ENCODE results near the gene LRRC32. TPM values are rescaled to one million over a fixed set of nuclear protein-coding genes. Genes with fewer than 3 reads are reported as not detected.
A peak's percentile ranks its signal among the peaks of the same experiment; 100 is the strongest.

LRRC32 gene
- total RNA-seq, 2 experiments from 2014 or later, result 4.7 to 5.7 TPM

DNA sequence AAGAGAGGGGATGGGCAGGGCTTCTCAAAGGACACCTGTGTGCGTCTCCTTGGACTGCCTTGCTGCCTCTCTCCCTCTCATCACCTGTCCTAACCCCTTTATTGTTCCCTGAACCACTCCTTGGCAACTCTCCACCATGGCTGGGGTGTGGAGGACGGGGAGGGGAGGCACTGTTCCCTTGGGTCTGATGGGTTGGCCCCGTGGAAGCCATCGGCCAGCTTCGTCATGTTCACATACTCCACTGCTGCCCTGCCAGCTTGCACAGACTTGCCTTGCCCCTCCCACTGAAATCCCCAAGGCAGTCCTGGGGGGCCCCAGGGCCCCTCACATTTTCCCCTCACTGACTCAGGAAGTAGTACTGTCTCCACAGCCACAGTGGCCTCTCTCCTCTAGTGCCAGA lies 36.1 kb upstream of the LRRC32 start:
- H3K9me3 Mint-ChIP-seq (ENCODE audit: low read depth), result peaks cover 3% of the 10 kb centered on the region
- intact Hi-C loops (cut with DNase I, micrococcal nuclease), result no loop called here
- H3K36me3 Mint-ChIP-seq (ENCODE audit: low read depth), result no peaks in the 10 kb centered on the region
- no peaks in the 10 kb centered on the region for H3K4me1 Mint-ChIP-seq
- no peak overlapping the region for H3K27ac Mint-ChIP-seq
- H3K27me3 Mint-ChIP-seq, result peaks cover 3% of the 10 kb centered on the region
- DNase-seq (no peak), ATAC-seq (no peak)
- POLR2A ChIA-PET, result no interaction called here
- CTCF ChIA-PET, result interaction anchor here (0.6 to 1.9 kb wide), 4 partner anchors 9 to 127 kb away, joined by 3 to 7 read pairs (median 4); no protein-coding TSS in a partner anchor
- no peak overlapping the region for H3K4me3 Mint-ChIP-seq

DNA sequence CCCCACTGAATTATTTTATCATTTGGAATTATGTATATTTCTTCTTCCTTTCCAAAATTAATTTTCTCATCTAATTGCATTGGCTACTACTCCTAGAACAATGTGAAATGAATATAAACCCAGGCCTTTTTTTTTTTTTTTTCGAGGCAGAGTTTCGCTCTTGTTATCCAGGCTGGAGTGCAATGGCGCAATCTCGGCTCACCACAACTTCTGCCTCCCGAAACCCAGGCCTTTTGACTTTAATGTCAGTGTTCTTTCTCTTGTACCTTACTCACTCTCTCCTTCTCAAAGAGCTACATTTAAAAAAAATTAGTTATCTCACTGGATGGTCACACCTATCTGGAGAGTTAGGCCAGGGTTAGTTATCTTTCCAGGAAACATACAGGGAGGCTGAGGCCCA lies 35.3 kb upstream of the LRRC32 start:
- intact Hi-C loops (cut with DNase I, micrococcal nuclease), result no loop called here
- POLR2A ChIA-PET, result interaction anchor here (0.5 kb wide), 1 partner anchor 132 kb away, joined by 3 read pairs; no protein-coding TSS in a partner anchor
- Mint-ChIP-seq H3K4me1 (no peaks in the 10 kb centered on the region), H3K4me3 (no peak overlapping the region), H3K27ac (no peak overlapping the region), H3K9me3 (ENCODE audit: low read depth) (peaks cover 3% of the 10 kb centered on the region), H3K27me3 (peaks cover 3% of the 10 kb centered on the region), H3K36me3 (ENCODE audit: low read depth) (no peaks in the 10 kb centered on the region)
- DNase-seq, result no peak
- ATAC-seq, result no peak
- CTCF ChIA-PET, result interaction anchor here (0.6 to 1.9 kb wide), 3 partner anchors 8 to 16 kb away, joined by 3 to 7 read pairs (median 3); no protein-coding TSS in a partner anchor

DNA sequence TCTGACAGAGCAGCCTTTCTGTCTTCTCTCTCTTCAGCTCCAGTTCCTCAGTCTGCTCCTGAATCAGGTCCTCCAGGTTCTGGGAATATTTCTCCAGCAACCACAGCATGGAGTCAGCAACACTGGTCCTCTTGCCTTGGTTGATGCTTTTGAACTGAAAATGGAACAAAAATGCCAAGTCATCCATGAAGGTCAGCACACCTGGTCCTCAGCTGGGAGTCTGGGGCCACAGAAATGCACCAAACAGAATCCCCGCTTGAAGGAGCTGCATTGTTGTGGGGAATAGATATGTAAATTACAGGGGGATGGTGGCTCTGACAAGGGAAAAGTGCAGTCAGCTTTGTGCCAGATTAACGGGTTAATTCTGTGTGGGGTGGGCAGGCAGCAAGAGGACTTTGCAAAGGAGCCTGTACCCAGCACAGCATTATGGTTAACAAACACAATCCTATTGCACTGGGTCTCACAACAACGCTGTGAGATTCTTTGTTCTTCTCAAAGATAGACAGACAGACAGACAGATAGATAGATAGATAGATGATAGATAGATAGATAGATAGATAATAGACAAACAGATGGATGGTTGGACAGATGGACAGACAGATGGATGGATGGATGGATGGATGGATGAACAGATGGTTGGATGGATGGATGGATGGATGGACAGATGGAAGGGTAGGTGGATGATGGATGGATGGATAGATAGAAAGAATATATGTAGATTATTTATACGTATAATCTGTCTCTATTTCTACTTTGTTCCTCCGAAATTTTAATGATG lies 33.8 kb upstream of the LRRC32 start:
- no peak for ATAC-seq
- ChIA-PET POLR2A (no interaction called here), CTCF (interaction anchor here (1.0 to 1.8 kb wide), 2 partner anchors 11 to 17 kb away, joined by 4 to 5 read pairs; no protein-coding TSS in a partner anchor)
- Mint-ChIP-seq H3K36me3 (ENCODE audit: low read depth) (no peaks in the 10 kb centered on the region), H3K4me3 (no peak overlapping the region), H3K27ac (no peak overlapping the region), H3K9me3 (ENCODE audit: low read depth) (peaks cover 3% of the 10 kb centered on the region), H3K4me1 (peaks cover 4% of the 10 kb centered on the region), H3K27me3 (peaks cover 3% of the 10 kb centered on the region)
- intact Hi-C loops (cut with DNase I, micrococcal nuclease), result no loop called here
- DNase-seq, result no peak

DNA sequence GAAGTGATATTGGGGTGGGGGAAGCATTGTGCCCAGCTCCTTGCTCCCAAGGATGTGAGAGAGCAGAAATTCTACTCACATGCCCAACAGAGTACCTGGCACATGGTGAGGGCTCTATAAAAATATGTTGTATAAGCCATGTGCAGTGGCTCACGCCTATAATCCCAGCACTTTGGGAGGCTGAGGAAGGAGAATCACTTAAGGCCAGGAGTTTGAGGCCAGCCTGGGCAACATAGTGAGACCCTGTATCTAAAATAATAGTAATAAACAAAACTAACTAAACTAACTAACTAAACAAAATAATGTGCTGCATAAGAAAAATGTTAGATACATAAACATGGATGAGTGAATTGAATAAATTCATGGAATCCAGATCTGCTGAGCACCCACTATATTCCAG lies 33.2 kb upstream of the LRRC32 start:
- peaks cover 4% of the 10 kb centered on the region for H3K4me1 Mint-ChIP-seq
- ATAC-seq (no peak), DNase-seq (no peak)
- no peaks in the 10 kb centered on the region for H3K36me3 Mint-ChIP-seq (ENCODE audit: low read depth)
- no peak overlapping the region for H3K4me3 Mint-ChIP-seq
- POLR2A ChIA-PET, result no interaction called here
- intact Hi-C loops (cut with DNase I, micrococcal nuclease), result no loop called here
- CTCF ChIA-PET, result interaction anchor here (1.2 to 1.8 kb wide), 2 partner anchors 12 to 18 kb away, joined by 4 to 5 read pairs; no protein-coding TSS in a partner anchor
- peaks cover 3% of the 10 kb centered on the region for H3K9me3 Mint-ChIP-seq (ENCODE audit: low read depth)
- peaks cover 3% of the 10 kb centered on the region for H3K27me3 Mint-ChIP-seq
- H3K27ac Mint-ChIP-seq, result no peak overlapping the region

DNA sequence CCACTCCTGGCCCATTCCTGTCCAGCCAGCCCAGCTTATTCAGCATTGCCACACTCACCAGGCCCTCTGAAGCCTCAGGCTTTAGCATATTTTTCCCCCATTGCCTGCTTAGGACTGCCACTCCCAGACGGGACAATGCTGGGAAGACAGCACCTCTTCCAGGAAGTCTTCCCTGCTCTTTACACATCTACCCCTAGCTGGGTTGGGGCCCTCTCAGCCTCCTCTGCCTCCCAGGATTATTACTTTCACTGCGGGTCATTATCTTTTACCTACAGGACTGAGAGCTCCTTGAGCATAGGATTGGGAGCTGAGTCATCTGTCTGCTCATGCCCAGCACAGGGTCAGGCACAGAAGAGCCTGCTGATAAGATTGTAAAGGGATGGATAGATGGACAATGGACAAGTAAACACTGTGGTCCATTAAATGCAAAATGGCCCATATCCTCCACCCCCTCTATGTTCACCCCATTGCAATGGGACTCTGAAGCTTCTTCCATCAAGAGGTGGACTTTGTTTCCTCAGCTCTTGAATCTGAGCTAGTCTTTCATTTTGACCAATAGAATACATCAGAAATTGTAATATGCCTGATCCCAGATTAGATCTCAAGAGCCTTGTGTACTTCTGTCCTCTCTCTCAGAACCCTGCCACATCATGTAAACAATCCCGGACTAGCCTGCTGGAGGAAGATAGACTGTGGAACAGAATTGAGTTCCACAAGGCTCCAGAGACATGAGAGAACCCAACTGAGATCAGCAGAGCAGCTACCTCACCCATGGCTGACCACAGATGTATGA lies 32.0 kb upstream of the LRRC32 start:
- H3K27me3 Mint-ChIP-seq, result peaks cover 3% of the 10 kb centered on the region
- H3K4me1 Mint-ChIP-seq, result peaks cover 4% of the 10 kb centered on the region
- peaks cover 3% of the 10 kb centered on the region for H3K9me3 Mint-ChIP-seq (ENCODE audit: low read depth)
- intact Hi-C loops (cut with DNase I, micrococcal nuclease), result no loop called here
- H3K4me3 Mint-ChIP-seq, result no peak overlapping the region
- CTCF ChIA-PET, result interaction anchor here (1.2 to 1.8 kb wide), 2 partner anchors 13 to 19 kb away, joined by 4 to 5 read pairs; no protein-coding TSS in a partner anchor
- no peaks in the 10 kb centered on the region for H3K36me3 Mint-ChIP-seq (ENCODE audit: low read depth)
- no peak overlapping the region for H3K27ac Mint-ChIP-seq
- POLR2A ChIA-PET, result no interaction called here
- ATAC-seq (no peak), DNase-seq (no peak)

DNA sequence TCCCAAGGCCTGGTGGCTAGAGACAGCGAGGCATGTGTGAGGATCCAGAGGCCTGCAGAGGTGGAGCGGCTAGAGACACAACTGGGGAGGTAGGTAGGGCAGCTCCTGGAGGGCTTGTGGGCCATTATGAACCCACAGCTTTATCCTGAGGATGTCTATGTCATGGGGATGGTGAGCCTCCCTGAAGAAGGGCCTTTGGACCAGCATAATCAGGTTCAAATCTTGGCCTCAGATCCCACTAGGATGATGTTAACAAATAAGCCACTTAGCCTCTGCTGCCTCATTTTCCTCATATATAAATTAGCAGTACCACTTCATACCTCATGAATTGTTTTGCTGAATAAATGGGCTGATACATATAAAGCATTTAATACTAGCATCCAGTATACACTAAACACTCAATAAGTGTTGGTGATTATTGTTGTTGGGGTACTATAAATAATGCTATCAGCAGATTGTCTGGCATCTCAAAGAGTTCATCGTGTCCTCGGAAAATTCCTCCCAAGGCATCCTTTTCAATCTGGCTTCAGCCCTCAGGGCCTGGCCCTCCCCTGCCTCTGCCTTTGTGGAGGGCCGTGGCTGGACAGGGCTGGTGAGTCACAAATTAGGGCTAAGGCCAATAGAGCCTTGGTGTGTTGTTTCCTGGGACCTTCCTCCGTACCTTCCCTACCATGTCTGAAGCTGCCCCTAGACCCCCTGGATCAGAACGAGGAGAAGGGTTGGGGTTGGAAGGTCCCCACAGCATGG lies 30.9 kb upstream of the LRRC32 start:
- POLR2A ChIA-PET, result no interaction called here
- DNase-seq (no peak), ATAC-seq (no peak)
- Mint-ChIP-seq H3K27ac (no peak overlapping the region), H3K27me3 (peaks cover 3% of the 10 kb centered on the region), H3K9me3 (ENCODE audit: low read depth) (peaks cover 3% of the 10 kb centered on the region), H3K4me1 (peaks cover 4% of the 10 kb centered on the region), H3K4me3 (no peak overlapping the region), H3K36me3 (ENCODE audit: low read depth) (no peaks in the 10 kb centered on the region)
- intact Hi-C loops (cut with DNase I, micrococcal nuclease), result no loop called here
- CTCF ChIA-PET, result interaction anchor here (1.0 kb wide), 1 partner anchor 10 kb away, joined by 3 read pairs; no protein-coding TSS in a partner anchor

DNA sequence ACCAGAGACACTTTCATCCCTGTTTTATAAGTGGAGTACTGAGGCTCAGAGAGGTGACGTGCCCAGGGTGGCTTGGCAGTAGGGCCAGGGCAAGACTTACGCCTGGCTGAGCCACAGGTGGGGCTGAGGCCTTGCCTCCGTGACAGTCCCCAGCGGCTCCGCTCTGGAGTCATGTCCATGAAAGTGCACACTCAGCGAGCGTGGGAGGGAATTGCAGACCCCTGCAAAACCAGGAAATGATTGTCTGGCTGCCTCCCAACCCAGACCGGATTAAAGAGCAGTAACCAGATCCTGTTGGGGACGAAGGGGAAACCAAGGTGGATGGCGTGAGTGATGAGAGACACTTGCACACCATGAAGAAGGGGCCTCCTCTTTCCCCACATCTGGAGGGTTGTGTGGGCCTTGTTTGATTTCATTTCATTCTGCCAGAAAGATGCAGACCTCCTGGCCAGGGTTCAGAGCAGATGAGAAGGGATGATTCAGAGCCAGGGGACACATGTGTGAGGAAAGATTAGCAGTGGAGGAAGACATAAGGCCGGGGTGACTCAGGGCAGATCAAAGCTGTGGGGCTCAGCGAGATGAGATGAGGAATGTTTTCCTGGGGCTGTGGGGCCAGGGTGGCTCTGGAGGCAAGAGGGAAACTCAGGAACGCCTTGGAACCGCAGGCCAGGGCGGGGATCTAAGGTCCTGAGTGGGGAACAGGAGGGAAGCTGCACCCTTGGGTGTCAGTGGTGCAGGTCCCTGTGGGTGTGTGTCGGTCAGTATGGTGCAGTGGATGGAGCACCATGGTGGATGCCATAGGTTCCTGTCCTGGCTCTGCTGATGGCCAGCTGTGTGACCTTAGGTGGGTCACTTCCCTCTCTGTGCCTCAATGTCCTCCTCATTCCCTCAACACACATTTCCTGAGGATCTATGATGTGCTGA lies 29.9 kb upstream of the LRRC32 start:
- DNase-seq, result peak; percentile 42
- peak; percentile 75 for ATAC-seq
- Mint-ChIP-seq H3K27ac (no peak overlapping the region), H3K9me3 (ENCODE audit: low read depth) (peaks cover 2% of the 10 kb centered on the region), H3K36me3 (ENCODE audit: low read depth) (no peaks in the 10 kb centered on the region), H3K4me1 (peaks cover 4% of the 10 kb centered on the region), H3K27me3 (peaks cover 3% of the 10 kb centered on the region), H3K4me3 (no peak overlapping the region)
- POLR2A ChIA-PET, result no interaction called here
- CTCF ChIA-PET, result interaction anchor here (1.0 kb wide), 1 partner anchor 9 kb away, joined by 3 read pairs; no protein-coding TSS in a partner anchor
- intact Hi-C loops (cut with DNase I, micrococcal nuclease), result no loop called here

DNA sequence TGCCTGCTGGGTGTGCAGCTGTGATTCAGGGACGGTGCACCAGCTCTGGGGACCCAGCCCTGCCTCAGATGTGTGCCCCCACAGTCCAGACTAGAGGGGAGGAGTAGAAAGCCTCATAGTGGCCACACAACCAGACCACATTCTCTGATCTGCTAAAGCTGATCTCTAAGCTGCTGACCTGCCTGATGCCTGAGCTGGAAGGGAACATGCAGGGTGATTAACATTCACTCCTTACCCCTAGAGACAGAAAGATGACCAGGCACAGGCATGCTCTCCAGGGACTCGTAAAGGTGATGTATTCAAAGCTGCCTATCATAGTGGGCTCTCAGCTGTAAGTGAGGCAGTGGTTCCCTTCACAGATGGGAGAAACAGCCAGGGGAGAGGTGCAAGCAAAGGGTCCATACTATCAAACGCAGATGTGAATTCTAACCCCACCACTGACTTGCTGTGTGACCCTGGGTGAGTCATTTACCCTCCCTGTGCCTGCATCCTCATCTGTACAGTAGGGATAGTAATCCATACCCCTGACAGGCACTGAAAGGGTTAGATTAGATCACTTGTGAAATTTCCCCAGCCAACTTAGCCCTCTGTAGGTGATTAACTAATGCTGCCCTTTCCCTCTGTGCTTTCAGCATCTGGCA lies 29.0 kb upstream of the LRRC32 start:
- POLR2A ChIA-PET, result no interaction called here
- Mint-ChIP-seq H3K27me3 (peaks cover 2% of the 10 kb centered on the region), H3K4me1 (peaks cover 4% of the 10 kb centered on the region), H3K9me3 (ENCODE audit: low read depth) (peaks cover under 1% of the 10 kb centered on the region), H3K27ac (no peak overlapping the region), H3K36me3 (ENCODE audit: low read depth) (no peaks in the 10 kb centered on the region), H3K4me3 (no peak overlapping the region)
- CTCF ChIA-PET, result interaction anchor here (0.6 to 1.3 kb wide), 3 partner anchors 21 to 488 kb away, joined by 3 to 6 read pairs (median 3); no protein-coding TSS in a partner anchor
- intact Hi-C loops (cut with DNase I, micrococcal nuclease), result no loop called here
- DNase-seq, result no peak
- ATAC-seq, result no peak

DNA sequence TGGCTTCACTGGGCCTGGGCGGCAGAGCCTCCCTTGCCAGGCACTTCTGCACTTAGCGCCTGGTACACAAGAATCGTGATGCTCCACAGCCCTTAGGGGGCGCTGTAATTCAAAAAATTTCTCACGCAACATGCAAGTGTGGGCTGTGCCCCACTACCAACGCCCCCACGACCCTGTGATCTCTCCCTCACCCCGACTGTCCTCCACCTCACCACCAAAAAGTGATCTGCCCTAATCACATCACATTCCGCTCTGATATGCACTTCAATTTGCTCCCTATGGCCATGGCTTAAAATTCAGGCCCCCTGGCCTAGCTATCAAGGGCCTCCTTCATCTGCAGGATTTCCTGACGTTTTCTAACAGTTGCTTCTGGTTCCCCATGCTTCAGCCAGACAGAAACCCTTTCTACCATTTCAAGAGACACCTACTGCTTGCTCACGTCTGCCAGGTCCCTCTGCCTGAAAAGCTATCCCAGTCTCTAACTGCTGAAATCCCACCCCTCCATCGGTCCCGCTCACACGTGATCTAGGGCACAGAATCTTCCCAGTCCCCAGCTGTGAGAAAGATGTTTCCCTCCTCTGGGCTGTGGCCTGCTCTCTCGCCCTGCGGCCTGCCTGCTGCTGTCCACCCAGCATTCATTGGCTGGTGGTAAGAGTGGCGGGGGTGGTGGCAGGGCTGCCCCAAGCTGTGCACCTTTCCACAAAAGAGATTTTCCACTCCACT lies 27.9 kb upstream of the LRRC32 start:
- H3K36me3 Mint-ChIP-seq (ENCODE audit: low read depth), result no peaks in the 10 kb centered on the region
- peaks cover 4% of the 10 kb centered on the region for H3K4me1 Mint-ChIP-seq
- ChIA-PET CTCF (interaction anchor here (0.6 to 1.3 kb wide), 4 partner anchors 8 to 768 kb away, joined by 3 to 6 read pairs (median 3); no protein-coding TSS in a partner anchor), POLR2A (no interaction called here)
- peak; percentile 35 for DNase-seq
- ATAC-seq, result peak; percentile 37
- H3K27me3 Mint-ChIP-seq, result no peaks in the 10 kb centered on the region
- intact Hi-C loops (cut with DNase I, micrococcal nuclease), result no loop called here
- H3K4me3 Mint-ChIP-seq, result no peak overlapping the region
- H3K9me3 Mint-ChIP-seq (ENCODE audit: low read depth), result no peaks in the 10 kb centered on the region
- H3K27ac Mint-ChIP-seq, result no peak overlapping the region

DNA sequence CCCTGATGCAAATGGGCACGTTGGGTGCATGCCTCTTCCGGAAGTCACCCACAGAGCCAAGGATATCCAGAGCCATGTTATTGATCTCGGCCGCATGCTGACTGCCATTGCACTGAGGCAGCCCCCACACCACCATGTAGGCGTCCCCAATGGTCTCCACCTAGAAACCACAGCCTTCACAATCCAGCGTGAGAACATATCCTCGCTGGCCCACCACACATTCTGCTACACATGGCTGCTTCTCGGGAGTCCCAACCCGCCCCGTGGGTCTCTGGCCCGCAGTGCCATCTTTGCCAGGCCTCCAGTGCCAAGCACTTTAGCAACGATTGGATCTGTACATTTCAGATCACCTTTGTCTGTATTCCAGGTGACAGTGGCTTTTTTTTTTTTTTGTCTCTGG lies 26.2 kb upstream of the LRRC32 start:
- POLR2A ChIA-PET, result no interaction called here
- Mint-ChIP-seq H3K4me1 (peaks cover 4% of the 10 kb centered on the region), H3K36me3 (ENCODE audit: low read depth) (no peaks in the 10 kb centered on the region), H3K27me3 (no peaks in the 10 kb centered on the region), H3K27ac (no peak overlapping the region), H3K4me3 (no peak overlapping the region), H3K9me3 (ENCODE audit: low read depth) (no peaks in the 10 kb centered on the region)
- CTCF ChIA-PET, result no interaction called here
- no peak for DNase-seq
- intact Hi-C loops (cut with DNase I, micrococcal nuclease), result no loop called here
- ATAC-seq, result no peak

All from activated CD4-positive, alpha-beta T cell treated with anti-CD3 and anti-CD28 coated beads for 36 hours (primary cell).